ENCODE results near the gene MACO1.
A peak's percentile ranks its signal among the peaks of the same experiment; 100 is the strongest.
"Not testable (repeated sequence)": the region's sequence is repeated elsewhere in the genome, so short reads cannot be mapped to it uniquely, and the experiment has no call there.

MACO1 gene

DNA sequence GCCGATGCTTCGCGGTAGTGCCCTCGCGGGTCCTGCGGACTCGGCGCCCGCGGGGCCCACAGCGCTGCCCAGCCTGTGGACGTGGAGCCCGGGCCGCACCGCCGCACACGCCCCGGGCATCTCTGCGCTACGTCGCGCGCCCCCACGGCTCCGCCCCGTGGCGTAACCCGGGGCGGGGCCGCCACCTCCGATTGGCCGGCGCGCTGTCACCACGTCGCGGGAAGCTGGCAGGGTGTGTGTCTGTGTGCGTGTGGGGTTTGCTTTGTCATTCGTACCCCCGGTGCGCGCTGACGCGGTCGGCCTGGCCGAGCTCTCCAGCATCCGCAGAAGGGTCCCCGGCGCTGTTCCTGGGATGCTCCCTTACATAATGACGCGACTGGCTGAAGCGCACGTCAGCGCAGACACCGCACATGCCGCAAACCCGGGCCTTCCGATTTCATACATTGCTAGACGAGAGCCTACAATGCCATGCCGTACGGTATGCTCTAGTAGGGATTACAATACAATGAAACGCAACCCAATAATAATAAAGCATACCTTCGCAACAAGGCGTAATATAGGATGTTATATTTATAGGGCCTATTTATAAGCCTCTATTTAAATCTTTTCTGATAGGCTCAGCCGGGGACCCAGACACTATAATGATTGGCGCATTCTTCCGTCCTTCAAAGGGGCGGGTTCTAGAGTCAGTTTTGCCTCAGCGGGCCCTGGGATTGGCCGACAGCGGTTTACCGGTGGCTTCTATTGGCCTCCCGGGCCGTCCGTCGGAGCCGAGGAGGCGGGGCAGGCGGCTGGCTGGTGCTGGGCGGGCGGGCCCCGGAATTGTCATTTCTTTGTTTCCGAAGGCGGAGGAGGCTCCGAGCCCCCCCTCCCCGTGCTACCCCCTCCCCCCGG, at the start of gene MACO1:
TSS of gene MACO1 (plus strand) at position 825 of the 894 bp plus-strand sequence. CDS start 202 bp downstream, outside the sequence.
- peak; percentile 94 to 97 (median 96) for DNase-seq

- not testable (repeated sequence) for DNase-seq
These were observed 48.2 kb upstream of the MACO1 start for GRCh38 chr1:25382543-25382942.

- DNase-seq, result not testable (repeated sequence)
These were observed 47.6 kb upstream of the MACO1 start for GRCh38 chr1:25383090-25383489.

- not testable (repeated sequence) for DNase-seq
These were observed 46.8 kb upstream of the MACO1 start for GRCh38 chr1:25383875-25384274.

DNA sequence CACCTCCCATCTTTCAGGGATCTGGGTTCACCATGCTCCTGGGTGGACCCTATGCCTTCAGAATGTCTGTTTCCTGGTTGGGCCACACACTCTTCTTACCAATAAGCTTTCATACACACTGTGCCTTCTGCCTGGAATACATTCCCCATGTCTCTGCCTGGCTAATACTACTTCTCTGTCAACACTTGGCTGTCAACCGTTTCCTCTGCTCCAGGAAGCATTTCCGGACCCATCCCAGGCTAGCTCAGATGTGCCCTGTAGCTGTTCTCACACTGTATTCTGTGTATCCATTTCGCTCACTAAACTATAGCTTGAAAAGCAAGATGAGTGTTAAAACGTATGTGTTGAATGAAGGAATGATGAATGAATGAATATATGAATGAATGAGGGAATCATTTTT, 43.6 kb upstream of the MACO1 start:
- DNase-seq, result not testable (repeated sequence)

- DNase-seq, result not testable (repeated sequence)
These were observed 42.0 kb upstream of the MACO1 start for GRCh38 chr1:25388691-25389090.

GRCh38 chr1:25389721-25390120, 41.0 kb upstream of the MACO1 start:
- DNase-seq, result not testable (repeated sequence)

DNA sequence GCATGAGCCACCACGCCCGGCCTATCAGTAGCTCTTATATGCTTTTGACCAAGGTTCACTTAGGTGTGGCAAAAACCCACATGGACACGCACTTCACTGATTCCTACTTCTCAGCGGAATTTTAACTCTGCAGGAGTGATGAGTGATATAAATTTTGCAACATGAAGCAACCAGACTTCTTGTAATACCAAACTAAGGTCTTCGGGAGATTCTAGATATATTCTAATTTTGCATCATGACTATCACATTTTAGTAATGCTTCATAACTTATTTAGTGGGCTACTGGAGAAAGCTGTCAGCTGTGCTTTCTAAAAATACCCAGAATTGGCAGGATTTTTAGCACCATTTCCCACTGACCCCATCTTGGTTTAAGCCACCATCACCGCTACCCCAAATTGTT, 37.9 kb upstream of the MACO1 start:
- no peak for DNase-seq

DNA sequence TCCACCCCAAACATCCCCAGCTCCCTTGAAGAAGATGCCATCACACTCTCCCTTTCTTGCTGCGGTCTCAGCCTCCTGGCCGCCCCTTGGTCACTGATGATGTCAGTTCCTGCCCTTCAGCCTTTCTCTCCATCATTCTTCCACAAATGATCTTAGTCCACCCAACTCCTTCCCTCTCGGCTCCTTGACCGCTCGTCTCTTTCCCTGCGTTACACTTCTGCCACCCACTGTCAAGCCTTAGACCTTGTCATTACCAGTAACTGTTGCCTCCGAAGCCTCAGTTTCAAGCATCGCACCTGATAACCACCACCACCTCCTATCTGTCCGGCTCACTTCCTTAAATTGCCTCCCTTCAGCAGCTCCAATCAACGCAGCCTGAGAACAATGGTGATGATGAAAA, 33.1 kb upstream of the MACO1 start:
- DNase-seq, result not testable (repeated sequence)

- not testable (repeated sequence) for DNase-seq
These were observed 32.6 kb upstream of the MACO1 start for GRCh38 chr1:25398079-25398478.

- peak in 2 of 6 experiments; percentile 5 to 30 for DNase-seq
These were observed 27.5 kb upstream of the MACO1 start for GRCh38 chr1:25402947-25403803.

- not testable (repeated sequence) for DNase-seq
These were observed 24.9 kb upstream of the MACO1 start for GRCh38 chr1:25405731-25406305.

DNA sequence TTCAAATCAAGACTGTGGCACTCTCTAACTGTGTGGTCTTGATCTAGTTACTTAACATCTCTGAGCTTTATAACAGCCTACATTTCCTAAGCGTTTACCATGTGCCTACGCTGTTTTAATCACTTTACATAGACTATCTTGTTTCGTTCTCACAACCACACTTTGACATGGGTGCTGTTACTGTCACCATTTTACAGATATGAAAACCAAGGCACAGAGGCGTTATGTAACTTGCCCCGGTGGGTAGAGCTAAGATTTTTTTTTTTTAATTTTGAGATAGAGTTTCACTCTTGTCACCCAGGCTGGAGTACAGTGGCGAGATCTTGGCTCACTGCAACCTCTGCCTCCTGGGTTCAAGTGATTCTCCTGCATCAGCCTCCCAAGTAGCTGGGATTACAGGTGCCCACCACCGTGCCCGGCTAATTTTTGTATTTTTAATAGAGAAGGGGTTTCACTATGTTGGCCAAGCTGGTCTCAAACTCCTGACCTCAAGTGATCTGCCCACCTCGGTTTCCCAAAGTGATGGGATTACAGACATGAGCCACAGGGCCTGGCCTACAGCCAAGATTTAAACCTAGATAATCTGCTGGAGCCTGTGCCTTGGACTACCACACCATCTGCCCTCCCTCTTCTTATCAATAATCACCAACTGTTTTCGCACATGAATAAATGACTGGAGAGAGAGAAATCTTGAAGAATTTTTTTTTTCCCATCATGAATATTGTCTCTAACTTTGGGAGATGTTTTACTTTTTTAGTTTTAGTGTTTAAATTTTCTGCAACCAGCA, 20.9 kb upstream of the MACO1 start:
- not testable (repeated sequence) for DNase-seq

- not testable (repeated sequence) for DNase-seq
These were observed 17.6 kb upstream of the MACO1 start for GRCh38 chr1:25412872-25413623.

DNA sequence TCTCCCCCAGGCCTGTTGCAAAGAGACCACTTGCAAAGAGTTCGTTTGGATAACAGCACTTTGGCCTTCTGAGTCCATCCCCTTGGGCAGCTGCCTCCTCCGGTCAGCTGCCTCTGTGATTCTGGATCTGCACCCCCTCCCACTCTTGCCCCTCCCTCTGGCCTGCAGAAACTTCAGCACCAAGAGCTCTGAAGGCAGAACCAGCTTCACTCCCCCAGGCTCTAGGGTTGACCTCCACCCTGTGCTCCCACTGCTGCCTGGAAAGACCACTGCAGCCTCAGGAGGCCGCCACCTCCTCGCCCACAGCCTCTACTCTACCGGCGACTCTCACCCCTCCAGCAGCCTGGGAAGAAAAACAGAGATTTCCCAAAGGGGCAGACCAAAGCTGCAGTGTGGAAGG, 16.5 kb upstream of the MACO1 start:
- not testable (repeated sequence) for DNase-seq

GRCh38 chr1:25414578-25414977, 16.1 kb upstream of the MACO1 start:
- DNase-seq, result not testable (repeated sequence)

DNA sequence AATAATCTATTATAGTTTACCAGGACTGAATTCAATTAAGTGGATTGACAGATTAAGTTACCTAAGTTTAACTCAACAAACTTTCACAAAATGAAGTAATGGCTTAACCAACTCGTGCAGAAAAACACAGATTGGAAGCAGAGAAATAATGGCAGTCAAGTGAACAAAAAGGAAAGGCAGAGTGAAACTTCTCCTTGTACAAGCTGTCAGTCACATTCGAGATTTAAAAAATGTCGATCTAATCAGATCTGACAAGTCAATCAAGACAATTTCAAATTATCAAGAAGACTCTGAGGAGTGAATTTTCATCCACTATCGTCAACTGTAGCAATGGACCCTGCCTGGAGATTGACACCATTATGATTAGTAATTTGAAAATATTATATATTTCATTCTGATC, 13.4 kb upstream of the MACO1 start:
- DNase-seq, result not testable (repeated sequence)

- not testable (repeated sequence) for DNase-seq
These were observed 11.4 kb upstream of the MACO1 start for GRCh38 chr1:25419339-25419738.

- not testable (repeated sequence) for DNase-seq
These were observed 10.0 kb upstream of the MACO1 start, which contains the start of gene RHCE for GRCh38 chr1:25420715-25421114. Gene RHCE, minus strand, starts transcription at chr1:25420825. Its CDS starts 39 bp downstream, at chr1:25420786.

DNA sequence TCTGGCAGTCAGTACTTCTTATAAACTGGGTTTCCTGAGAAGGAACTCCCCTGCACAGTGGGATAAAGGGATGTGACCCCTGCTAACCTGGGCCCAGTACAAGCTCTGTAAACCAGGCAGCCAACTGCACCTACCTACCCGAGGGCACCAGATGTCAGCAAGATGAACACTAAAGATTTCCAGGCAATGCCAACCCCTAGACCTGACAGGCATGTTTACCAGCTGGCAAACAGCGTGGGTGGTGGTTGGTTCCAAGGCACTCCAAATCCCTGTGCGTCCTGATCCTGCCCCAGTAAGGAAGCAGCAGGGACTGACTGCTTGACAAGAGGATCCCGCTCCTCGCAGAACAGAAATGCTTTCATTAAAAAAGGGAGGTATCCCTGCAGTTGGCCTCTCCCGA, 7.5 kb upstream of the MACO1 start:
- DNase-seq, result not testable (repeated sequence)
